GM19023 (cell line): ENCODE measurements around the gene OR52R1.
"Not testable (repeated sequence)": the region's sequence is repeated elsewhere in the genome, so short reads cannot be mapped to it uniquely, and the experiment has no call there.

Source experiments
- ATAC-seq: cut with Tn5 transposase; IDR thresholded peaks from one replicate; pipeline ENCODE4 v1.9.1; 2021; ENCODE audit warnings: mild to moderate bottlenecking, moderate library complexity; ENCODE audit not compliant: unreplicated experiment

Gene OR52R1

GRCh38 chr11:4804280-4804679 is at the start of gene OR52R1:
OR52R1 (minus strand) TSS chr11:4804380; CDS start chr11:4804380, 0 bp downstream.
- no peak for ATAC-seq

GRCh38 chr11:4851033-4851432 is 46.9 kb upstream of the OR52R1 start:
- ATAC-seq: no peak

GRCh38 chr11:4848908-4849532 is 44.8 kb upstream of the OR52R1 start, which contains the start of gene OR51S1:
OR51S1 (minus strand) TSS chr11:4849208; CDS start chr11:4849208, 0 bp downstream.
- ATAC-seq: no peak

- ATAC-seq: no peak
Observed at GRCh38 chr11:4839851-4840549, 35.8 kb upstream of the OR52R1 start.

GRCh38 chr11:4830909-4831308 is 26.7 kb upstream of the OR52R1 start:
- ATAC-seq: no peak

- no peak for ATAC-seq
Observed at GRCh38 chr11:4830346-4830745, 26.2 kb upstream of the OR52R1 start.

GRCh38 chr11:4826425-4826824 is 22.2 kb upstream of the OR52R1 start:
- no peak for ATAC-seq

- no peak for ATAC-seq
Observed at GRCh38 chr11:4825132-4825531, 21.0 kb upstream of the OR52R1 start.

GRCh38 chr11:4821021-4821420 is 16.8 kb upstream of the OR52R1 start, which contains the start of gene OR51F2:
OR51F2 (plus strand) TSS chr11:4821321; CDS start chr11:4821422, 101 bp downstream.
- no peak for ATAC-seq

- no peak for ATAC-seq
Observed at GRCh38 chr11:4809246-4809645, 5.1 kb upstream of the OR52R1 start.

GRCh38 chr11:4808476-4808875 is 4.3 kb upstream of the OR52R1 start:
- no peak for ATAC-seq

- not testable (repeated sequence) for ATAC-seq
Observed at GRCh38 chr11:4801316-4801715, 2.9 kb downstream of the OR52R1 start.

- ATAC-seq: no peak
Observed at GRCh38 chr11:4798427-4799183, 5.6 kb downstream of the OR52R1 start.

- no peak for ATAC-seq
Observed at GRCh38 chr11:4797206-4797605, 7.0 kb downstream of the OR52R1 start.

- ATAC-seq: no peak
Observed at GRCh38 chr11:4782454-4782853, 21.7 kb downstream of the OR52R1 start.

GRCh38 chr11:4769838-4770237 is 34.3 kb downstream of the OR52R1 start, which contains the start of gene OR51F1:
OR51F1 (minus strand) TSS chr11:4769938; CDS start chr11:4769938, 0 bp downstream.
- ATAC-seq: no peak

- ATAC-seq: no peak
Observed at GRCh38 chr11:4768094-4768493, 36.1 kb downstream of the OR52R1 start.

GRCh38 chr11:4766420-4767043 is 37.6 kb downstream of the OR52R1 start:
- no peak for ATAC-seq

GRCh38 chr11:4763096-4763495 is 41.1 kb downstream of the OR52R1 start:
- ATAC-seq: no peak
